RWPE2 (cell line): ENCODE results near the gene ANO8.

ENCODE experiments used
- ATAC-seq: fragments of 200-7000 bp; cut with Tn5 transposase; 3 replicates; pipeline ENCODE4 v1.9.1; 2021; ENCODE audit warnings: low read depth
- DNase-seq: peaks from one replicate; pipeline ENCODE4 v3.0.0-alpha.2; 2020; ENCODE audit warnings: low spot score
- H3K27ac ChIP-seq: fragments of 450-650 bp; 2 replicates; pipeline ENCODE4 v1.5.1; 2017; ENCODE audit warnings: mild to moderate bottlenecking; ENCODE audit not compliant: poor library complexity, severe bottlenecking
- H3K27me3 ChIP-seq: fragments of 250-450 bp; sonication (Bioruptor Pico); 2 replicates; pipeline ENCODE4 v1.5.1; 2021; ENCODE audit warnings: mild to moderate bottlenecking, moderate library complexity; ENCODE audit not compliant: insufficient read depth, poor library complexity, severe bottlenecking
- H3K36me3 ChIP-seq: fragments of 250-450 bp; sonication (Bioruptor Pico); 2 replicates; pipeline ENCODE4 v1.5.1; 2020; ENCODE audit warnings: low read depth, mild to moderate bottlenecking, moderate library complexity
- H3K4me1 ChIP-seq: fragments of 250-450 bp; sonication (Bioruptor Pico); 2 replicates; pipeline ENCODE4 v1.5.1; 2021; ENCODE audit warnings: mild to moderate bottlenecking, moderate library complexity; ENCODE audit not compliant: insufficient read depth, poor library complexity, severe bottlenecking
- H3K4me3 ChIP-seq: fragments of 250-450 bp; sonication (Bioruptor Pico); 2 replicates; pipeline ENCODE4 v1.5.1; 2021; ENCODE audit warnings: mild to moderate bottlenecking, moderate library complexity; ENCODE audit not compliant: severe bottlenecking
- H3K9me3 ChIP-seq: fragments of 250-450 bp; sonication (Bioruptor Pico); 2 replicates; pipeline ENCODE4 v1.5.1; 2021; ENCODE audit warnings: mild to moderate bottlenecking, moderate library complexity; ENCODE audit not compliant: severe bottlenecking
- TF ChIP-seq, protein P1 (sequence below): fragments of 450-650 bp; IDR thresholded peaks from one replicate; pipeline ENCODE4 v1.5.1; 2017; ENCODE audit warnings: mild to moderate bottlenecking, moderate library complexity; ENCODE audit not compliant: poor library complexity, severe bottlenecking

ANO8 gene

GRCh38 chr19:17309198-17309964 lies 25.3 kb downstream of the ANO8 start, which contains the start of gene DDA1:
DDA1 (plus strand) TSS chr19:17309563; CDS start chr19:17309655, 92 bp downstream.
- DNase-seq (peak; percentile 99), ATAC-seq (peak; percentile 80)
- Histone ChIP-seq H3K4me1 (peaks cover 11% of the 10 kb centered on the region), H3K4me3 (peak within 1 kb of the TSS; percentile 60), H3K9me3 (no peaks in the 10 kb centered on the region), H3K36me3 (peaks cover 19% of the 10 kb centered on the region), H3K27ac (peak within 1 kb of the TSS; percentile 66), H3K27me3 (no peaks in the 10 kb centered on the region)
- TF ChIP-seq, protein P1, sequence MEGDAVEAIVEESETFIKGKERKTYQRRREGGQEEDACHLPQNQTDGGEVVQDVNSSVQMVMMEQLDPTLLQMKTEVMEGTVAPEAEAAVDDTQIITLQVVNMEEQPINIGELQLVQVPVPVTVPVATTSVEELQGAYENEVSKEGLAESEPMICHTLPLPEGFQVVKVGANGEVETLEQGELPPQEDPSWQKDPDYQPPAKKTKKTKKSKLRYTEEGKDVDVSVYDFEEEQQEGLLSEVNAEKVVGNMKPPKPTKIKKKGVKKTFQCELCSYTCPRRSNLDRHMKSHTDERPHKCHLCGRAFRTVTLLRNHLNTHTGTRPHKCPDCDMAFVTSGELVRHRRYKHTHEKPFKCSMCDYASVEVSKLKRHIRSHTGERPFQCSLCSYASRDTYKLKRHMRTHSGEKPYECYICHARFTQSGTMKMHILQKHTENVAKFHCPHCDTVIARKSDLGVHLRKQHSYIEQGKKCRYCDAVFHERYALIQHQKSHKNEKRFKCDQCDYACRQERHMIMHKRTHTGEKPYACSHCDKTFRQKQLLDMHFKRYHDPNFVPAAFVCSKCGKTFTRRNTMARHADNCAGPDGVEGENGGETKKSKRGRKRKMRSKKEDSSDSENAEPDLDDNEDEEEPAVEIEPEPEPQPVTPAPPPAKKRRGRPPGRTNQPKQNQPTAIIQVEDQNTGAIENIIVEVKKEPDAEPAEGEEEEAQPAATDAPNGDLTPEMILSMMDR = no peak

DNA sequence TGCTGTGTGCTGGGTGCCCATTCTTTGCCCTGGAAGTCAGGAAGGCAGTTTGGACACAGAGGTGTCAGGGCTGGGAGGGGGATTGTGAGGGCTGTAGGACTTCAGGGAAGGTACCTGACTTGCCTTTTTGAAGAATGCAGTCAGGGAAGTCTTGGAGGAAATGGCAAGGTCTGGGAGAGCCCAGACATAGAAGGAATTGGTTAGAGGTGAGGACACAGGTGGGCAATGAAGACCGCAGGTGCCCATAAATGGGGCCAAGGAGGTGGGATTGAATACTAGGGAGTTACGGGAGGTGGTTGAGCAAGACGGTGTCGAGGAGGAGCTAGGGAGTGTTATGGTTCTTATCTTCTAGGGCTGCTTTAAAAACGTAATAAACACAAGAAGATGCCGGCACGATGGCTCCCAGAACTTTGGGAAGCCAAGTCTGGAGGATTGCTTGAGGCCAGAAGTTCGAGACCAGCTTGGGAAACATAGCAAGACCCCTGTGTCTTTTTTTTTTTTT lies 26.7 kb downstream of the ANO8 start:
- no peak overlapping the region for H3K4me3 ChIP-seq
- peaks cover 10% of the 10 kb centered on the region; the same call in 1 of the 2 replicates for H3K36me3 ChIP-seq
- ATAC-seq = no peak
- H3K9me3 ChIP-seq = no peaks in the 10 kb centered on the region
- peaks cover 11% of the 10 kb centered on the region for H3K4me1 ChIP-seq
- H3K27ac ChIP-seq = no peak overlapping the region
- no peak for DNase-seq
- H3K27me3 ChIP-seq = no peaks in the 10 kb centered on the region
- TF ChIP-seq, protein P1 = no peak

DNA sequence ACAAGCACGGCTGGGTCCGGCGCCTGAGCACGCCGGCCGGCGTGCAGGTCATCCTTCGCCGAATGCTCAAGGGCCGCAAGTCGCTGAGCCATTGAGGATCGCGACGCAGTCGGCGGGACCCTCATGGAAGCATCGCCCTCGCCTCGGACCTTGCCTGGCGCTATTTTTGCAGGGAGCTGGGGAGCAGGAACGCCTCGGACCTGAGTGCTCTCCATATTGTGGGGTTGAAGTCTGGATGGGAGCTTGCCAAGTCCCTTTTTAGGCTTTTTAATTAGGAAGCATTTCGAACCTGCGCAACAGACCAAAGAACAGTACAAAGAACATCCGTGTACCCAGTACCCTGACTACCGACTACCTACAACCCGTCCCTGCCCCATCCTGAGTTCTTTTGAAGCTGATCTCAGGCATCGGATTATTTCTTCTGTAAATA lies 28.4 kb downstream of the ANO8 start:
- Histone ChIP-seq H3K36me3 (0 out of 2 replicates have a peak, but pooled peaks cover 3% of the 10 kb centered on the region), H3K4me3 (peak overlapping the region; percentile 79), H3K9me3 (no peaks in the 10 kb centered on the region), H3K27me3 (no peaks in the 10 kb centered on the region), H3K27ac (peak overlapping the region; percentile 73), H3K4me1 (peaks cover 3% of the 10 kb centered on the region)
- ATAC-seq (no peak), DNase-seq (no peak)
- TF ChIP-seq, protein P1 = no peak

- Histone ChIP-seq H3K27me3 (no peaks in the 10 kb centered on the region), H3K27ac (peak within 1 kb of the TSS; percentile 73), H3K4me3 (peak within 1 kb of the TSS; percentile 79), H3K4me1 (peaks cover 3% of the 10 kb centered on the region), H3K36me3 (0 out of 2 replicates have a peak, but pooled peaks cover 3% of the 10 kb centered on the region), H3K9me3 (no peaks in the 10 kb centered on the region)
- peak; percentile 99 for DNase-seq
- TF ChIP-seq, protein P1 = peak; percentile 93
- peak; percentile 67 for ATAC-seq
These were observed 29.0 kb downstream of the ANO8 start, which contains the start of gene MRPL34 for GRCh38 chr19:17305517-17306284. MRPL34 (plus strand) TSS chr19:17305872; CDS start chr19:17305893, 21 bp downstream.
